Peyer's patch (tissue), 4 donors: ENCODE measurements around the gene ADCY2.

Experiments used
- POLR2A ChIP-seq, 2 donors: fragments of 450-650 bp; IDR thresholded peaks; one replicate each; pipeline ENCODE4 v1.5.1; 2017; ENCODE audit warnings: antibody characterized with exemption in 2 of 2, mild to moderate bottlenecking in 2 of 2, moderate library complexity in 2 of 2
- TF ChIP-seq, protein P1 (sequence below), 6 experiments: fragments of 450-650 bp in 4 of 6; fragments of 200-600 bp in 2 of 6; sonication (generic) in 1 of 6; IDR thresholded peaks; one replicate each; pipeline ENCODE4 v1.5.1; 2017 to 2019; ENCODE audit warnings: antibody characterized with exemption in 6 of 6, mild to moderate bottlenecking in 3 of 6, moderate library complexity in 1 of 6

GRCh38 chr5:7540736-7541485 is 145.0 kb downstream of the ADCY2 start:
- no peak for TF ChIP-seq POLR2A (IDR thresholded peaks at IDR 0.05)
- TF ChIP-seq, protein P1, sequence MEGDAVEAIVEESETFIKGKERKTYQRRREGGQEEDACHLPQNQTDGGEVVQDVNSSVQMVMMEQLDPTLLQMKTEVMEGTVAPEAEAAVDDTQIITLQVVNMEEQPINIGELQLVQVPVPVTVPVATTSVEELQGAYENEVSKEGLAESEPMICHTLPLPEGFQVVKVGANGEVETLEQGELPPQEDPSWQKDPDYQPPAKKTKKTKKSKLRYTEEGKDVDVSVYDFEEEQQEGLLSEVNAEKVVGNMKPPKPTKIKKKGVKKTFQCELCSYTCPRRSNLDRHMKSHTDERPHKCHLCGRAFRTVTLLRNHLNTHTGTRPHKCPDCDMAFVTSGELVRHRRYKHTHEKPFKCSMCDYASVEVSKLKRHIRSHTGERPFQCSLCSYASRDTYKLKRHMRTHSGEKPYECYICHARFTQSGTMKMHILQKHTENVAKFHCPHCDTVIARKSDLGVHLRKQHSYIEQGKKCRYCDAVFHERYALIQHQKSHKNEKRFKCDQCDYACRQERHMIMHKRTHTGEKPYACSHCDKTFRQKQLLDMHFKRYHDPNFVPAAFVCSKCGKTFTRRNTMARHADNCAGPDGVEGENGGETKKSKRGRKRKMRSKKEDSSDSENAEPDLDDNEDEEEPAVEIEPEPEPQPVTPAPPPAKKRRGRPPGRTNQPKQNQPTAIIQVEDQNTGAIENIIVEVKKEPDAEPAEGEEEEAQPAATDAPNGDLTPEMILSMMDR (IDR thresholded peaks at IDR 0.05) = no peak
